ENCODE measurements around the gene IFT74. TPM values are rescaled to one million over a fixed set of nuclear protein-coding genes. Genes with fewer than 3 reads are reported as not detected.

IFT74 gene
- total RNA-seq, 1 experiment from 2014 or later = 15.2 TPM

DNA sequence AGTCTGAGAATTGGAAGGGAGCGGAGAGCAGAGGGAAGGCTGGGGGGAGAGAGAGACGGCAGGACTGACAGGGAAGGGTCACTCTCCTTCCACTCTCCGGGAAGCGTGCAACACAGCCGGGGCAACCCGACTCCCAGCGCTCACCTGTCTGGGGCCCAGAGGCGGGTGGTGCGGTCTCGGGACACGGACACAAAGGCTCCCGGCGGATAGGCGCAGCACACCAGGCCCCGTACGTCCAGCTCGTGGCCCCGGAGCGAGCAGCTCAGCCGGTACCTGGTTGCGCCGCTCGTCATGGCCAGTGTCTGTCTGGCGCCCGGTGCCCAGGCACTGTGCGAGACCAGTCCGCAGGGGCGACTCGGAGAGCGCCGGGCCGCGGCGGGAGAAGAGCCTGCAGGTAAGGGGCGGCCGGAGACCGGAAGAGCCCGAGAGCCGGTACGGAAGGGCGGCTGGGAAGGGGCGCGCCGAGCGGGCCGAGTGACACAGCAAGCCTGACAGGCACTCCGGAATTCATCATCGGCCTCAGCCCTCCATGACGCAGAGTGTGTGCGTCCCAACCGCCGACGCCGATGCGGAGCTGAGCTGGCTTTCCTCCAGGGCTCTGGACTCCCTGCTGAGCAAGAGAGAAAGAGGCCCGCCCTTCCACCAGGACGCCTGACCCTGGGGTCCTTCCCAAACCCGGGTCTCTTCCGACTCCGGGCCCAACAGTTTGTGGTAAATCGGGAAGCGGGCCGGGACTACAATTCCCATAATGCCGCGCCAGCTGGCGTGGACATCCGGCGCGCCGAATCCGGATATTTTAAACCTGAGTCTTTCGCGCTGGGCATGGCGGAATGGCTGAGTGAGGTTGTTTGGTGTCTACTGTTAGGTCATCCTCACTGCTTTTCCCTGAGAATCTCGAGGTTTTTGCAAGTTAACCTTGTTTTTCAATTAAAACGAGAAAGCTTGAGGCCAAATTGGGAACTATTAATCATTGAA, 9.2 kb upstream of the IFT74 start, which contains the start of gene PLAA (continued):
- TF ChIP-seq PREB (CRISPR knock-in tag; IDR thresholded peaks at IDR 0.05; ENCODE audit: borderline replicate concordance) (no peak), ETV6 (CRISPR knock-in tag; IDR thresholded peaks at IDR 0.05) (peak; percentile 37; the same call in 1 of the 2 replicates), JUN (CRISPR knock-in tag; IDR thresholded peaks at IDR 0.05) (no peak), TEAD1 (CRISPR knock-in tag; IDR thresholded peaks at IDR 0.05) (peak; percentile 62; the same call in 1 of the 2 replicates), EMX1 (CRISPR knock-in tag; IDR thresholded peaks at IDR 0.05) (no peak), RORB (CRISPR knock-in tag; IDR thresholded peaks at IDR 0.05) (no peak), NFE2L1 (CRISPR knock-in tag; IDR thresholded peaks at IDR 0.05) (peak; percentile 92)
- TF ChIP-seq, protein P1, sequence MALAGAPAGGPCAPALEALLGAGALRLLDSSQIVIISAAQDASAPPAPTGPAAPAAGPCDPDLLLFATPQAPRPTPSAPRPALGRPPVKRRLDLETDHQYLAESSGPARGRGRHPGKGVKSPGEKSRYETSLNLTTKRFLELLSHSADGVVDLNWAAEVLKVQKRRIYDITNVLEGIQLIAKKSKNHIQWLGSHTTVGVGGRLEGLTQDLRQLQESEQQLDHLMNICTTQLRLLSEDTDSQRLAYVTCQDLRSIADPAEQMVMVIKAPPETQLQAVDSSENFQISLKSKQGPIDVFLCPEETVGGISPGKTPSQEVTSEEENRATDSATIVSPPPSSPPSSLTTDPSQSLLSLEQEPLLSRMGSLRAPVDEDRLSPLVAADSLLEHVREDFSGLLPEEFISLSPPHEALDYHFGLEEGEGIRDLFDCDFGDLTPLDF (CRISPR knock-in tag; IDR thresholded peaks at IDR 0.05) = no peak

GRCh38 chr9:26947736-26948135, 8.5 kb upstream of the IFT74 start:
- Mint-ChIP-seq H3K4me1 (peaks cover 25% of the 10 kb centered on the region), H3K27ac (peak overlapping the region; percentile 100), H3K27me3 (ENCODE audit: low read depth) (no peaks in the 10 kb centered on the region), H3K4me3 (peak overlapping the region; percentile 82), H3K36me3 (no peaks in the 10 kb centered on the region), H3K9me3 (no peaks in the 10 kb centered on the region)
- ATAC-seq = no peak
- no peak for DNase-seq (ENCODE audit: low spot score)
- ChIA-PET CTCF (interaction anchor here (1.0 to 1.5 kb wide), 3 partner anchors 8 to 56 kb away, joined by 3 to 5 read pairs (median 3); partner anchors contain the start of gene IFT74), POLR2A (interaction anchor here (0.9 to 1.5 kb wide), 4 partner anchors 9 to 56 kb away, joined by 3 to 12 read pairs (median 8); partner anchors contain the start of genes CAAP1 and IFT74)
- no peak for TF ChIP-seq HMGXB4 (CRISPR knock-in tag; IDR thresholded peaks at IDR 0.05)
- no peak for TF ChIP-seq E2F5 (CRISPR knock-in tag; IDR thresholded peaks at IDR 0.05)
- no peak for TF ChIP-seq ZNF671 (CRISPR knock-in tag; IDR thresholded peaks at IDR 0.05)
- TF ChIP-seq, protein P2, sequence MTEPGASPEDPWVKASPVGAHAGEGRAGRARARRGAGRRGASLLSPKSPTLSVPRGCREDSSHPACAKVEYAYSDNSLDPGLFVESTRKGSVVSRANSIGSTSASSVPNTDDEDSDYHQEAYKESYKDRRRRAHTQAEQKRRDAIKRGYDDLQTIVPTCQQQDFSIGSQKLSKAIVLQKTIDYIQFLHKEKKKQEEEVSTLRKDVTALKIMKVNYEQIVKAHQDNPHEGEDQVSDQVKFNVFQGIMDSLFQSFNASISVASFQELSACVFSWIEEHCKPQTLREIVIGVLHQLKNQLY (CRISPR knock-in tag; IDR thresholded peaks at IDR 0.05) = no peak
- no peak for TF ChIP-seq NFE2L1 (CRISPR knock-in tag; IDR thresholded peaks at IDR 0.05)
- no peak for TF ChIP-seq ZMAT4 (CRISPR knock-in tag; IDR thresholded peaks at IDR 0.05)
- no peak for TF ChIP-seq SMAD3 (CRISPR knock-in tag; IDR thresholded peaks at IDR 0.05; ENCODE audit: borderline replicate concordance)
- no peak for TF ChIP-seq GRHL2 (CRISPR knock-in tag; IDR thresholded peaks at IDR 0.05; ENCODE audit: insufficient replicate concordance, severe bottlenecking)
- no peak for TF ChIP-seq GTF2I (CRISPR knock-in tag; conservative IDR thresholded peaks at IDR 0.05)
- TF ChIP-seq FOXK1 (CRISPR knock-in tag; IDR thresholded peaks at IDR 0.05) = no peak

All from WTC11 (cell line).